GM19023 (cell line): ENCODE measurements around the gene HRC.
"Not testable (repeated sequence)": the region's sequence is repeated elsewhere in the genome, so short reads cannot be mapped to it uniquely, and the experiment has no call there.

Experiments
- ATAC-seq: cut with Tn5 transposase; IDR thresholded peaks from one replicate; pipeline ENCODE4 v1.9.1; 2021; ENCODE audit warnings: mild to moderate bottlenecking, moderate library complexity; ENCODE audit not compliant: unreplicated experiment

The HRC gene

DNA sequence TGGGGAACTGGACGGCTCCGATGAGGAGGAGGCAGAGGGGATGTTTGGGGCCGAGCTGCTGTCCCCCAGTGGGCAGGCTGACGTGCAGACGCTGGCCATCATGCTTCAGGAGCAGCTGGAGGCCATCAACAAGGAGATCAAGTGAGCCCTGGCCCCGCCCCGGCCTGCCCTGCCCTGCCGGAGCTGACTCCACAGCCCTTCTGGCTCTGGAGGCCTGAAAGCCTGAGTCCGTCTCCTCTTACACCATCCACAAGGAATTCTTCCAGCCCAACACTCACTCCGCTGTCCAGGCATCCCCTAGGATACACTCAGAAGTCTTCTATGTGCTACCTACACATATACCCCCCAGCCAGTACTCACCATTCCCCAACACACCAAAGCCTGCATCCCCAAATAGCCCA is 18.4 kb downstream of the HRC start:
- no peak for ATAC-seq

DNA sequence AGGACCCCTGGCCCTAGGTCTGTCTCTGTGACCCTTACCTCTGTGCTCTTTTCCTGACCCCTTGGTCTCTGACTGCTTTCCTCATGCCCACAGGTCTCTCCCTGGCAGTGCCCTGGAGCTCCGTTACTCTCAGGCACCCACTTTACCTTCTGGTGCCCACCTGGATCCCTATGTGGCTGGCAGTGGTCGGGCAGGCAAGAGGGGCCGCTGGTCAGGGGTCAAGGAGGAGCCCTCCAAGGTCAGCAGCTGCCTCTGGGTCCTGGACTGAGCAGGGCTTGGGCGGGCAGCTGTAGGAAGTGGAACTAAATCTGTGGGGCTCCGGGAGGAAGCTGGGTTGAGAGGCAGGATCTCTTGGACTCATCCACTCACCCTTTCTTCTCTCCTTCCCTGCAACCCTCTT is 19.5 kb downstream of the HRC start:
- no peak for ATAC-seq

GRCh38 chr19:49133621-49134454 is 21.4 kb downstream of the HRC start:
- no peak for ATAC-seq

DNA sequence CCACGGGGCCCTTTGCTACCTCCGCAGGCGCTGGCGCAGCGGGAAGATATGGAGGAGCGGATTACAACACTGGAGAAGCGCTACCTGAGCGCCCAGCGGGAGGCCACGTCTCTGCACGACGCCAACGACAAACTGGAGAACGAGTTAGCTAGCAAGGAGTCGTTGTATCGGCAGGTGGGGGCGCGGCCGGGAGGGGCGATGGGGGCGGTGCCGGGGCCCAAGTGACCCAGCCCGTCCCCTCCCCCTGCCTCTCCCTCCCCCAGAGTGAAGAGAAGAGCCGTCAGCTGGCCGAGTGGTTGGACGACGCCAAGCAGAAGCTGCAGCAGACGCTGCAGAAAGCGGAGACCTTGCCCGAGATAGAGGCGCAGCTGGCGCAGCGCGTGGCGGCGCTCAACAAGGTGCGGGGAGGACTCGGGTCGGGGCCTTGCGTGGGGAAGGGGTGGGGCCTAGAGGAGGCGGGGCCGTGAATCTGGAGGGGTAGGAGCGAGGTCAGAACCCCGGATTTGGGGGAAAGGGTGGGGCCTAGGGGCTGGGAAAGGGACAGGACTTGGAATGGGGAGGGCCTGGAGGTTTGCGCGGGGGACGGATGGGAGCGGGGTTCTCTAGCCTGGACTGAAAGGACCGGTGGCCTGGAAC is 22.1 kb downstream of the HRC start:
- ATAC-seq = no peak

- no peak for ATAC-seq
Measured at GRCh38 chr19:49130325-49130724, 24.9 kb downstream of the HRC start.

DNA sequence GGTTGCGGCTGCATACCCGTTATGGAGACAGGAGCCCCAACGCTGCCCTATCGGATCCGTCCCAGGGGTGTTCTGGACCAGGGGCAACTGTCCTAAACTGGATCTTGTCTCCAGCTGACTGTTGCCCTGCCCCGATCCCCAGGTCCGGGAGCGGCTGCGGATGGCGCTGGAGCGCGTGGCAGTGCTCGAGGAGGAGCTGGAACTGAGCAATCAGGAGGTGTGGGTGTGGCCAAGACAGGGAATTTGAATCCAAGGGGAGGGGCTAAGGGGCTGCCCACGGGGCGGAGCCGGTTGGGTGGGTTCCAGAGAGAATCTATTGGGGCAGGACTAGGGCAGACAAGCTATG is 26.0 kb downstream of the HRC start:
- no peak for ATAC-seq

GRCh38 chr19:49128545-49129237 is 26.5 kb downstream of the HRC start:
- ATAC-seq = no peak

GRCh38 chr19:49127674-49128544 is 27.3 kb downstream of the HRC start:
- peak; percentile 87 for ATAC-seq

DNA sequence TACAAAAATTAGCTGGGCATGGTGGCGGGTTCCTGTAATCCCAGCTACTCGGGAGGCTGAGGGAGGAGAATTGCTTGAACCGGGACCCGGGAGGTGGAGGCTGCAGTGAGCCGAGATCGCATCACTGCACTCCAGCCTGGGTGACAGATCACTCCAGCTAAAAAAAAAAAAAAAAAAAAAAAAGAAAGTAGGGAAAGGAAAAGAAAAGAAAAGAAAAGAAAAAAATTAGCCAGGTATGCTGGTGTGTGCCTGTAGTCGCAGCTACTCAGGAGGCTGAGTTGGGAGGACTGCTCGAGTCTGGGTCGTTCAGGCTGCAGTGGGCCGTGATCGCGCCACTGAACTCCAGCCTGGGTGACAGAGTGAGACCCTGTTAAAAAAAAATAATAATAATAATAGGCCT is 28.0 kb downstream of the HRC start:
- not testable (repeated sequence) for ATAC-seq

DNA sequence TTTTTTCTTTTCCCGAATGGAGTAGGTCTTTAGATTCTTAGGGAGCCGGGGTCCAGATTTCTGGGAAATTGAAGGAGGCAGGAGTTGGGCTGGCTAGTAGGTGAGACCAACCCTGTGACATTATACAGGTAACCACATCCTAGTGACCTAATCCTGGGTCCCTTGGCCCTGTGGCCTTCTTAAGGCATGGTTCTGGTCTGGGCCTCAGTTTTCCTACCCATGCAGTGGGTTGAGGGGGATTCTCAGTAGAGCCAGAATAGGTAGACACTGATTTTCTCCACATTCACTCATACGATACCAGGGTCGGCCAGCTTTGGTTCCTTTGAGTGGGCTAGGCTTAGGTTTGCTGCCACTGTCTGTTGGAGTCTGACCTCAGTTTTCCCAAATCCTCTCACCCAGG is 28.6 kb downstream of the HRC start:
- ATAC-seq = no peak

- no peak for ATAC-seq
Measured at GRCh38 chr19:49125025-49125731, 30.0 kb downstream of the HRC start.

DNA sequence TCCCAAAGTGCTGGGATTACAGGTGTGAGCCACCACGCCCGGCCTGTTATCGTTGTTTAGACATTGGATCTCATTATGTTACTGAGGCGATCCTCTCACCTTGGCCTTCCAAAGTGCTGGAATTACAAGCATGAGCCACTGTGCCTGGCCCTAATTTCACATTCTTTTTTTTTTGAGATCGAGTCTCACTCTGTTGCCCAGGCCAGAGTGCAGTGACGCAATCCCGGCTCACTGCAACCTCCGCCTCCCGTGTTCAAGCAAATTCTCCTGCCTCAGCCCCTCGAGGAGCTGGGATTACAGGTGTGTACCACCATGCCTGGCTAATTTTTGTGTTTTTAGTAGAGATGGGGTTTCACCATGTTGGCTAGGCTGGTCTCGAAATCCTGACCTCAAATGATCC is 31.9 kb downstream of the HRC start:
- ATAC-seq = not testable (repeated sequence)

DNA sequence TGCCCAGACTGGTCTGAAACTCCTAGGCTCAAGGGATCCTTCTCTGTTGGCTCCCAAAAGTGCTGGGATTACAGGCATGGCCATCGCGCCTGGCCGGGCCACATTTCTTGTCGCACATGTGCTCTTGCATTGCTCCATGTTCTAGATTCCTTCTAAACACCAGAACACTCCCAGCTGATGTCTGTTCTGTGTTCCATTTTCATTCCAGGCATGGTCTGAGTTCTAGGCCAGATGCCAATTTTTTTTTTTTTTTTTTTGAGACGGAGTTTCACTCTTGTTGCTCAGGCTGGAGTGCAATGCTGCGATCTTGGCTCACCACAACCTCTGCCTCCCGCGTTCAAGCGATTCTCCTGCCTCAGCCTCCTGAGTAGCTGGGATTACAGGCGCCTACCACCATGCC is 33.4 kb downstream of the HRC start:
- not testable (repeated sequence) for ATAC-seq

DNA sequence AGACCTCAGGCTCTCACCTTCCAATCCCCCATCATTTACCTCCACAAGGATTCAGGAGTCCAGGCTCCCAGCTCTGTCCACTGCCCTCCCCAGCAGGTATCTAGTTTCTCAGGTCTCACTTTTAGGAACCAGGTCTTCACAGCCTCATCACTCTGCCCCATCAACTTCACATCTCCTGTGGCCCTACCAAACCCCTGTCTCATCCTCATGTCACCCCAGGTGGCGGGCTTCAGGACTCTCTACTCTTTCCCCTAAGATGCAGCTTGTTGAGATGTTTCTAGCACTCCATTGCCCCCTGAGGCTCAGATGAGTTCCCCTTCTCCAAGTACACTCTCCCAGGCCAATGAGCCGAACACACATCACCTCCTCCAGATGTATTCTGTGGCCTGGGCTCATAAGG is 34.3 kb downstream of the HRC start:
- no peak for ATAC-seq

DNA sequence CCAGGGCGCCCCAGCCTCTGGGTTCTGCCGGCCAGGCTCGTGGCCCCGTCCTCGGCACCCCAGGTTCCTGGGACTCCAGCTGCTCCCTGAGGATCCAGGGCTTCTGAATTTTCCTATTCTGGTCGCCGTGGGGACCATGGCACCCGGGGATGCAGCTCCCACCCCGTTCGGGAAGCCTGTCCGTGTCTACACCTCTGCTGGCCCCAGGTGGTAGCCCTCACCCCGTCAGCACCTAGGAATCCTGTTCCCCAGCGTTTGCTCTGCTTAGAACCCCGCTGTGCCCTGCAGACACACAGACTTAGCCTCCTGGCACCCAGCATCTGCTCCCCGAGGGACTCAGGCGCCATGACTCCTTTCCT is 34.9 kb downstream of the HRC start:
- ATAC-seq = no peak

- ATAC-seq = no peak
Measured at GRCh38 chr19:49119411-49120324, 35.5 kb downstream of the HRC start, which contains the start of gene PPFIA3. Gene PPFIA3 (plus strand): TSS chr19:49119544. CDS start chr19:49127874, 8,330 bp downstream.

DNA sequence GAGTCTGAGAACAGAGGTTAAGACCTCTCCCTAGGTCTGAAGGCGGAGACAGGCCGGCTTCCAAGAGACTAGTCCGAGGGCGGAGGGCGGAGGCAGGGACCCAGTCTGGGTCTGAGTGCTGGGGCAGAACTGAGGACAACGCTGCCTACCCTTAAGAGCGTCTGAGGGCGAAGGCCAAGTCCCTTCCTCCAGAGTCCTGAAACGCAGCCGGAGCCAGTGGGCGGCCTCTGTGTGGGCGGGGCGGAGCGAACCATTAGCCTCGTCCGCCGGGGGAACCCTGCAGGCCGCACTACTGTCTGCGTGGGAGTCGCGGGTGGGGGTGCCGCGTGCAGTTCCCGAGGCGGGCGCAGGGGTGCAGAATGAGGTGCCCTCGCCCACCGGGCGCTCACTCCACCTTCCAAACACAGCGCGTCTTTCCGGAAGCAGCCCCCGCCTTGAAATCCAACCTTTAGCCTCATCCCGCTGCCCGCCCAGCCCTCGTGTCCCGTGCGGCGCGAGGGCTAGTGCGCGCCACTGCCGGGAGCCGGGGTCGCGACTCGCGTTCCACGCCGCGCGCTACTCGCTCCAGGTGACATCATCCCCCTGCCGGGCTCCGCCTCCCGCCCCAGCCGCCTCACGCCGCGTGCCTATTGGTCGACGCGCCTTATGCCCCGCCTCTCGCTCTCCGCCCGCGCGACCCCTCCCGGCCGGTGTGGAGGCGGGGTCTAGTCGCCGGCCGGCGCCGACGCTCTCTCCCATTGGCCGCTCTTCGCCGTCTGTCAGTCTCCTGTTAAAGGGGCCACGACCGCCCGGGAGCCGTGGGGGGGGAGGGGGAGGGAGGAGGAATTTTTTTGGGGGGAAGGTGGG is 36.4 kb downstream of the HRC start, which contains the start of gene C19orf73:
C19orf73 (minus strand) TSS at position 579 of the 846 bp plus-strand sequence; CDS start at position 458, 121 bp downstream.
- peak; percentile 72 for ATAC-seq
